ENCODE data around the gene TMCO6.

GRCh38 chr5:140611020-140611521 is 28.2 kb upstream of the TMCO6 start:
- TF ChIP-seq PCBP1 (IDR thresholded peaks at IDR 0.05; ENCODE audit: low read depth, low read length, poor library complexity, severe bottlenecking) (no peak), HCFC1 (IDR thresholded peaks at IDR 0.05; ENCODE audit: low read depth, low read length) (no peak), CTCF (IDR thresholded peaks at IDR 0.05 in 2 of 3, conservative IDR thresholded peaks at IDR 0.05 in 1 of 3; ENCODE audit: insufficient read depth in 2 of 3, low read depth in 1 of 3, low read length in 3 of 3) (no peak), SMARCA5 (IDR thresholded peaks at IDR 0.05) (no peak), SMC3 (conservative IDR thresholded peaks at IDR 0.05; ENCODE audit: insufficient read depth, low read depth, low read length) (no peak), IRF9 (tag; IDR thresholded peaks at IDR 0.05) (no peak), SIRT6 (IDR thresholded peaks at IDR 0.05; ENCODE audit: low read depth, low read length) (no peak), HOMEZ (CRISPR knock-in tag; IDR thresholded peaks at IDR 0.05) (no peak), CEBPB (tag; IDR thresholded peaks at IDR 0.05) (no peak), SP1 (CRISPR knock-in tag; IDR thresholded peaks at IDR 0.05) (peak; percentile 71; the same call in 1 of the 2 replicates), TAF7 (tag; IDR thresholded peaks at IDR 0.05) (no peak), NFIC (IDR thresholded peaks at IDR 0.05) (peak; percentile 93)

Measured in K562 (cell line).